Type B pancreatic cell (in vitro differentiated cells): ENCODE measurements around the gene HSPB1. TPM values are rescaled to one million over a fixed set of nuclear protein-coding genes. Genes with fewer than 3 reads are reported as not detected.
A peak's percentile ranks its signal among the peaks of the same experiment; 100 is the strongest.

Experiments used
- DNase-seq: peaks from one replicate; pipeline ENCODE4 v3.0.0; 2021; ENCODE audit warnings: mixed read lengths; ENCODE audit not compliant: unreplicated experiment; ENCODE audit errors: extremely low spot score
- H3K27ac Mint-ChIP-seq: 2 replicates; pipeline ENCODE4 v1.8.0; 2021; ENCODE audit warnings: mild to moderate bottlenecking, mixed read lengths
- H3K27me3 Mint-ChIP-seq: 2 replicates; pipeline ENCODE4 v1.8.0; 2021; ENCODE audit warnings: mixed read lengths
- H3K36me3 Mint-ChIP-seq: 2 replicates; pipeline ENCODE4 v1.8.0; 2021; ENCODE audit warnings: mixed read lengths
- H3K4me1 Mint-ChIP-seq: one replicate; pipeline ENCODE4 v1.8.0; 2021; ENCODE audit warnings: mixed read lengths; ENCODE audit not compliant: unreplicated experiment
- H3K4me3 Mint-ChIP-seq: 2 replicates; pipeline ENCODE4 v1.8.0; 2021; ENCODE audit warnings: mild to moderate bottlenecking, mixed read lengths
- H3K9me3 Mint-ChIP-seq: 2 replicates; pipeline ENCODE4 v1.8.0; 2021; ENCODE audit warnings: mixed read lengths
- CTCF ChIP-seq: fragments of 200-600 bp; sonication (generic); conservative IDR thresholded peaks from 2 replicates; pipeline ENCODE4 v1.5.0; 2021; ENCODE audit warnings: antibody characterized with exemption, mild to moderate bottlenecking
- total RNA-seq: library from RNA; stranded (reverse); gene quantifications from 2 replicates; pipeline ENCODE4 v1.2.1, GENCODE V29; 2021; ENCODE audit warnings: low replicate concordance

The HSPB1 gene
- total RNA-seq, 1 donor from 2014 or later, result 228 TPM

GRCh38 chr7:76317782-76318487, 15.5 kb downstream of the HSPB1 start:
- DNase-seq, result peak; percentile 96
- H3K9me3 Mint-ChIP-seq, result no peaks in the 10 kb centered on the region
- TF ChIP-seq CTCF, result no peak
- peak overlapping the region; percentile 94 for H3K4me3 Mint-ChIP-seq
- peak overlapping the region; percentile 93 for H3K27ac Mint-ChIP-seq
- H3K4me1 Mint-ChIP-seq, result peaks cover 23% of the 10 kb centered on the region
- H3K36me3 Mint-ChIP-seq, result peaks cover 4% of the 10 kb centered on the region
- no peaks in the 10 kb centered on the region for H3K27me3 Mint-ChIP-seq

GRCh38 chr7:76318488-76319353, 16.2 kb downstream of the HSPB1 start:
- TF ChIP-seq CTCF, result peak; percentile 62
- Mint-ChIP-seq H3K4me3 (peak overlapping the region; percentile 94), H3K4me1 (peaks cover 23% of the 10 kb centered on the region), H3K27me3 (no peaks in the 10 kb centered on the region), H3K36me3 (peaks cover 4% of the 10 kb centered on the region), H3K9me3 (no peaks in the 10 kb centered on the region), H3K27ac (peak overlapping the region; percentile 93)
- no peak for DNase-seq

GRCh38 chr7:76325092-76325491, 22.6 kb downstream of the HSPB1 start:
- no peaks in the 10 kb centered on the region for H3K9me3 Mint-ChIP-seq
- H3K27me3 Mint-ChIP-seq, result no peaks in the 10 kb centered on the region
- no peak for TF ChIP-seq CTCF
- DNase-seq, result no peak
- no peak overlapping the region for H3K27ac Mint-ChIP-seq
- no peak overlapping the region for H3K4me3 Mint-ChIP-seq
- peaks cover 25% of the 10 kb centered on the region for H3K36me3 Mint-ChIP-seq
- H3K4me1 Mint-ChIP-seq, result peaks cover 15% of the 10 kb centered on the region

GRCh38 chr7:76325811-76326210, 23.3 kb downstream of the HSPB1 start:
- Mint-ChIP-seq H3K36me3 (peaks cover 26% of the 10 kb centered on the region), H3K4me3 (no peak overlapping the region), H3K27ac (no peak overlapping the region), H3K27me3 (no peaks in the 10 kb centered on the region), H3K4me1 (peaks cover 15% of the 10 kb centered on the region), H3K9me3 (no peaks in the 10 kb centered on the region)
- TF ChIP-seq CTCF, result no peak
- no peak for DNase-seq

- H3K27ac Mint-ChIP-seq, result no peak overlapping the region
- DNase-seq, result no peak
- H3K36me3 Mint-ChIP-seq, result peaks cover 25% of the 10 kb centered on the region
- no peaks in the 10 kb centered on the region for H3K9me3 Mint-ChIP-seq
- H3K4me3 Mint-ChIP-seq, result no peak overlapping the region
- H3K27me3 Mint-ChIP-seq, result no peaks in the 10 kb centered on the region
- no peak for TF ChIP-seq CTCF
- peaks cover 15% of the 10 kb centered on the region for H3K4me1 Mint-ChIP-seq
Measured at GRCh38 chr7:76326646-76327233, 24.3 kb downstream of the HSPB1 start.
